GM12878 (cell line): Measurements from ENCODE around the gene ATL1. TPM values are rescaled to one million over a fixed set of nuclear protein-coding genes. Genes with fewer than 3 reads are reported as not detected.

Experiments
- ATAC-seq: fragments of 200-7000 bp; cut with Tn5 transposase; 3 replicates; pipeline ENCODE4 v1.9.1; 2020; ENCODE audit warnings: mild to moderate bottlenecking, moderate library complexity
- BruUV-seq: library from RNA; stranded (reverse); fragments of 400-500 nt; replicated peaks from 2 replicates; lab custom pipeline; 2021; lab: Mats Ljungman, UMichigan
- CTCF ChIA-PET: fragments of 300-600 bp; sonication (Branson Sonifier 250); formaldehyde crosslinking; extraction: SDS; loops from one replicate; lab custom pipeline; 2021; ENCODE audit warnings: inconsistent platforms; lab: Yijun Ruan, JAX
- POLR2A ChIA-PET: fragments of 350-600 bp; formaldehyde crosslinking; extraction: SDS; loops from one replicate; lab custom pipeline; 2021; ENCODE audit warnings: inconsistent platforms; lab: Charles Lee
- RAD21 ChIA-PET: fragments of 300-600 bp; sonication (Branson Sonifier 250); formaldehyde crosslinking; loops from one replicate; lab custom pipeline; 2023; ENCODE audit warnings: antibody characterized with exemption; ENCODE audit not compliant: unreplicated experiment; lab: Charles Lee
- SMC1A ChIA-PET: fragments of 300-600 bp; sonication (Branson Sonifier 250); formaldehyde crosslinking; loops from one replicate; lab custom pipeline; 2023; ENCODE audit not compliant: unreplicated experiment, uncharacterized antibody; lab: Charles Lee
- DNase-seq: peaks from one replicate; pipeline ENCODE4 v3.0.0-alpha.2; 2011; ENCODE audit warnings: low read depth, low spot score
- FAIRE-seq: peaks from 3 replicates; lab custom pipeline; 2011; peaks lifted over from hg19 to GRCh38; lab: Jason Lieb, UNC
- H2AFZ ChIP-seq: 2 replicates; pipeline ENCODE4 v1.6.0; 2011; ENCODE audit warnings: low read depth, low read length, control low read depth; ENCODE audit not compliant: control insufficient read depth
- H3K27ac ChIP-seq: 2 replicates; pipeline ENCODE4 v1.5.1; 2011; ENCODE audit warnings: control low read depth; ENCODE audit not compliant: control insufficient read depth, insufficient read depth
- H3K27me3 ChIP-seq, 2 experiments: replicated peaks in 1 of 2; 2 replicates each; pipeline versions ENCODE4 v1.6.0 to v1.6.1; 2011; ENCODE audit warnings: low read length in 1 of 2; ENCODE audit not compliant: control insufficient read depth in 2 of 2, insufficient read depth in 2 of 2
- H3K36me3 ChIP-seq, 2 experiments: 2 replicates each; pipeline ENCODE4 v1.5.1; 2011; ENCODE audit warnings: low read length in 1 of 2; ENCODE audit not compliant: control insufficient read depth in 2 of 2, insufficient read depth in 2 of 2
- H3K4me1 ChIP-seq: 2 replicates; pipeline ENCODE4 v1.6.1; 2011; ENCODE audit warnings: mild to moderate bottlenecking, low read length, moderate library complexity, mixed read lengths; ENCODE audit not compliant: control insufficient read depth, insufficient read depth
- H3K4me2 ChIP-seq: 2 replicates; pipeline ENCODE4 v1.6.0; 2011; ENCODE audit warnings: control low read depth; ENCODE audit not compliant: control insufficient read depth, insufficient read depth
- H3K4me3 ChIP-seq: fragments of 200-600 bp; sonication (generic); 2 replicates; pipeline ENCODE4 v1.5.1; 2016
- H3K79me2 ChIP-seq: 2 replicates; pipeline ENCODE4 v1.6.0; 2011; ENCODE audit warnings: low read length; ENCODE audit not compliant: control insufficient read depth, insufficient read depth
- H3K9ac ChIP-seq: 2 replicates; pipeline ENCODE4 v1.8.0; 2011; ENCODE audit warnings: low read length, control low read depth, mixed read lengths; ENCODE audit not compliant: control insufficient read depth, insufficient read depth
- H3K9me3 ChIP-seq: replicated peaks from 3 replicates; pipeline ENCODE4 v1.5.1; 2011; ENCODE audit warnings: mild to moderate bottlenecking, low read length; ENCODE audit not compliant: control insufficient read depth, insufficient read depth
- H4K20me1 ChIP-seq: 2 replicates; pipeline ENCODE4 v1.6.0; 2011; ENCODE audit not compliant: control insufficient read depth, insufficient read depth
- ATF7 ChIP-seq: fragments of 450-650 bp; IDR thresholded peaks from 2 replicates; pipeline ENCODE4 v1.6.1; 2016; ENCODE audit warnings: low read depth, mild to moderate bottlenecking
- BCL11A ChIP-seq: IDR thresholded peaks from 2 replicates; pipeline ENCODE4 v1.6.1; 2011; ENCODE audit warnings: low read depth, low read length
- CHD4 ChIP-seq: fragments of 200-600 bp; sonication (generic); IDR thresholded peaks from 2 replicates; pipeline ENCODE4 v1.6.1; 2016; ENCODE audit warnings: mild to moderate bottlenecking
- CREM ChIP-seq: IDR thresholded peaks from 2 replicates; pipeline ENCODE4 v1.6.1; 2014; ENCODE audit warnings: antibody characterized with exemption, low read depth
- DPF2 ChIP-seq: fragments of 450-650 bp; IDR thresholded peaks from 2 replicates; pipeline ENCODE4 v1.6.1; 2017; ENCODE audit warnings: mild to moderate bottlenecking
- EED ChIP-seq: sonication (generic); IDR thresholded peaks from 2 replicates; pipeline ENCODE4 v1.6.1; 2016; ENCODE audit warnings: antibody characterized with exemption, low read depth
- ESRRA ChIP-seq: IDR thresholded peaks from 2 replicates; pipeline ENCODE4 v1.6.1; 2012; ENCODE audit warnings: mild to moderate bottlenecking, low read length, improper control_type of control experiment
- FOXM1 ChIP-seq: IDR thresholded peaks from 2 replicates; pipeline ENCODE4 v1.6.1; 2012; ENCODE audit warnings: low read depth, mild to moderate bottlenecking, inconsistent platforms, low read length, moderate library complexity
- GATAD2B ChIP-seq: fragments of 450-650 bp; conservative IDR thresholded peaks from 2 replicates; pipeline ENCODE4 v1.6.1; 2017; ENCODE audit warnings: low read depth, mild to moderate bottlenecking, moderate library complexity
- IKZF1 ChIP-seq: fragments of 450-650 bp; conservative IDR thresholded peaks from 2 replicates; pipeline ENCODE4 v1.6.1; 2017; ENCODE audit warnings: antibody characterized with exemption, mild to moderate bottlenecking
- IKZF2 ChIP-seq, 2 experiments: fragments of 450-650 bp; IDR thresholded peaks; 2 replicates each; pipeline ENCODE4 v1.6.1; 2017; ENCODE audit warnings: mild to moderate bottlenecking in 2 of 2, moderate library complexity in 2 of 2
- LARP7 ChIP-seq: fragments of 450-650 bp; IDR thresholded peaks from 2 replicates; pipeline ENCODE4 v1.6.1; 2017; ENCODE audit warnings: mild to moderate bottlenecking
- MEF2A ChIP-seq: IDR thresholded peaks from 2 replicates; pipeline ENCODE4 v1.6.1; 2011; ENCODE audit warnings: low read depth, mild to moderate bottlenecking, low read length, moderate library complexity; ENCODE audit not compliant: insufficient read depth
- MEF2B ChIP-seq: fragments of 450-650 bp; IDR thresholded peaks from 2 replicates; pipeline ENCODE4 v1.6.1; 2018; ENCODE audit warnings: mild to moderate bottlenecking, moderate library complexity; ENCODE audit not compliant: partially characterized antibody, poor library complexity, severe bottlenecking
- NFIC ChIP-seq: IDR thresholded peaks from 2 replicates; pipeline ENCODE4 v1.6.1; 2012; ENCODE audit warnings: low read depth, mild to moderate bottlenecking, inconsistent platforms, low read length, moderate library complexity
- NFXL1 ChIP-seq: fragments of 450-650 bp; IDR thresholded peaks from 2 replicates; pipeline ENCODE4 v1.6.1; 2017; ENCODE audit warnings: antibody characterized with exemption, mild to moderate bottlenecking, borderline replicate concordance
- RUNX3 ChIP-seq: IDR thresholded peaks from 2 replicates; pipeline ENCODE4 v1.6.1; 2012; ENCODE audit warnings: low read length, inconsistent platforms
- SIX5 ChIP-seq: IDR thresholded peaks from 2 replicates; pipeline ENCODE4 v1.6.1; 2011; ENCODE audit warnings: mild to moderate bottlenecking, low read depth, low read length, moderate library complexity; ENCODE audit not compliant: severe bottlenecking
- SMAD1 ChIP-seq: fragments of 450-650 bp; IDR thresholded peaks from 2 replicates; pipeline ENCODE4 v1.6.1; 2018; ENCODE audit warnings: mild to moderate bottlenecking, low read depth; ENCODE audit not compliant: partially characterized antibody
- SMAD5 ChIP-seq: IDR thresholded peaks from 2 replicates; pipeline ENCODE4 v1.6.1; 2016; ENCODE audit warnings: antibody characterized with exemption, low read depth
- SREBF2 ChIP-seq: IDR thresholded peaks from 2 replicates; pipeline ENCODE4 v1.6.1; 2012; ENCODE audit warnings: mild to moderate bottlenecking, low read length
- STAT1 ChIP-seq: fragments of 450-650 bp; conservative IDR thresholded peaks from 2 replicates; pipeline ENCODE4 v1.6.1; 2014; ENCODE audit warnings: antibody characterized with exemption, mild to moderate bottlenecking
- WRNIP1 ChIP-seq: IDR thresholded peaks from 2 replicates; pipeline ENCODE4 v1.6.1; 2011; ENCODE audit warnings: low read depth, low read length, improper control_type of control experiment, borderline replicate concordance
- YBX1 ChIP-seq: fragments of 450-650 bp; IDR thresholded peaks from 2 replicates; pipeline ENCODE4 v1.6.1; 2016; ENCODE audit warnings: antibody characterized with exemption
- in situ Hi-C: fragments of 300-500 bp; cut with MboI; formaldehyde crosslinking; loops from 9 replicates; pipeline ENCODE4 v1.14.3; 2018; ENCODE audit warnings: mixed read lengths
- intact Hi-C: fragments of 100-400 bp; cut with micrococcal nuclease; formaldehyde crosslinking; loops from one replicate; pipeline ENCODE4 v1.14.2; 2022; ENCODE audit not compliant: unreplicated experiment
- polyA plus RNA-seq, 11 experiments: library from polyadenylated mRNA; depleted of rRNA in 4 of 11; unstranded in 6 of 11; stranded (reverse) in 5 of 11; fragments of >200 nt; fragmentation: Nextera tagmentation in 4 of 11; fragmentation: Illumina TruSeq in 1 of 11; extraction: Ambion mirVana in 4 of 11; extraction: Trizol in 1 of 11; gene quantifications; 1 replicate in 1 of 11; 2 replicates in 10 of 11; pipeline versions ENCODE4 v1.2.1 to v1.2.3, GENCODE V29; 2011 to 2016; ENCODE audit warnings: inconsistent platforms in 2 of 11, missing spikeins in 2 of 11, low read depth in 1 of 11
- total RNA-seq, 4 experiments: library from RNA; depleted of rRNA in 3 of 4; stranded (reverse); fragments of >200 nt in 3 of 4; fragmentation: Illumina TruSeq in 1 of 4; extraction: Trizol in 1 of 4; gene quantifications; 2 replicates each; pipeline versions ENCODE4 v1.2.1 to v1.2.3, GENCODE V29; 2013 to 2021
- TF ChIP-seq, protein P1 (sequence below): IDR thresholded peaks from 2 replicates; pipeline ENCODE4 v1.6.1; 2012; ENCODE audit warnings: low read depth, low read length, improper control_type of control experiment
- TF ChIP-seq, protein P2 (sequence below): IDR thresholded peaks from 2 replicates; pipeline ENCODE4 v1.6.1; 2011; ENCODE audit warnings: low read depth, low read length, improper control_type of control experiment, borderline replicate concordance
- TF ChIP-seq, protein P3 (sequence below): IDR thresholded peaks from 2 replicates; pipeline ENCODE4 v1.6.1; 2011; ENCODE audit warnings: borderline replicate concordance, low read depth, mild to moderate bottlenecking, moderate library complexity, mixed read lengths, low read length; ENCODE audit not compliant: insufficient read depth; ENCODE audit errors: extremely low read length

Gene ATL1
- total and polyA plus RNA-seq, 10 of the 15 experiments (the other 5 are each of a cell fraction or from before 2014, with no cell fraction given), result 0.11 to 1.2 (median 0.58) TPM; not detected in 1

DNA sequence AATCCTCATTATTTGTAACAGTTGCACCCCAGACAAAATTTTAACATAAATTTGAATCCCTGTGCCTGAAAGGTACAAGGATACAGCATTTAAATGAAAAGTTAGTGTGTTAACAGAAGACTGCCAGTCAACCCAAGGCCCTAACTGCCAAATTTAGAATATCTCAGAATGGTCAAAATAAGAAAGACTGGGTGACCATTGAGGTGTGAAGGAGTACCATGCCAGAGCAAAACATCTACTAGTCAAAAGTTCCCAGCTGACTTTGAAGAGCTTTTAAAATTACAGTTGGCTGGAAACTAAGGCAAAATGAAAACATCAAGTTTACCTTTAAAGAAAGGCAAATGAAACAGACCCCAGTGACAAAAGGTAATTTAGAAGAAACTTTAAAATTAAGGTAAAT, 89.7 kb downstream of the ATL1 start:
- no peak for DNase-seq
- CTCF ChIA-PET, result interaction anchor here (0.6 to 1.5 kb wide), 6 partner anchors 16 to 1064 kb away, joined by 3 to 6 read pairs (median 3); partner anchors contain the start of gene RPS29
- SMC1A ChIA-PET, result interaction anchor here (0.9 to 3.2 kb wide), 12 partner anchors 8 to 128 kb away, joined by 3 to 10 read pairs (median 4); partner anchors contain the start of gene SAV1

More for the DNA sequence above, 89.7 kb downstream of the ATL1 start:
- H2AFZ ChIP-seq, result no peak overlapping the region
- H3K4me1 ChIP-seq, result peaks cover 31% of the 10 kb centered on the region
- H3K27ac ChIP-seq, result peak overlapping the region; percentile 13
- ATAC-seq (peak; percentile 72), FAIRE-seq (no peak)
- no TSS peak for BruUV-seq
- no peaks in the 10 kb centered on the region for H3K27me3 ChIP-seq
- intact Hi-C loops (no loop called here), in situ Hi-C loops (no loop called here)
- H3K4me2 ChIP-seq, result peak overlapping the region; percentile 72
- H3K9ac ChIP-seq, result no peak overlapping the region
- peaks cover 34% of the 10 kb centered on the region for H3K79me2 ChIP-seq
- RAD21 ChIA-PET, result interaction anchor here (0.9 to 2.3 kb wide), 7 partner anchors 10 to 211 kb away, joined by 3 to 8 read pairs (median 5); no protein-coding TSS in a partner anchor
- H3K36me3 ChIP-seq, result no peaks in the 10 kb centered on the region; a peak in 2 of 4 replicates
- TF ChIP-seq, protein P1, sequence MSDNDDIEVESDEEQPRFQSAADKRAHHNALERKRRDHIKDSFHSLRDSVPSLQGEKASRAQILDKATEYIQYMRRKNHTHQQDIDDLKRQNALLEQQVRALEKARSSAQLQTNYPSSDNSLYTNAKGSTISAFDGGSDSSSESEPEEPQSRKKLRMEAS, result no peak
- TF ChIP-seq BCL11A (no peak), FOXM1 (peak; percentile 33; the same call in 1 of the 2 replicates), IKZF2 (IDR thresholded peaks at IDR 0.05) (no peak), STAT1 (no peak), EED (no peak), MEF2B (no peak), LARP7 (no peak), SMAD5 (no peak), WRNIP1 (no peak), IKZF1 (no peak), NFIC (peak; percentile 29; the same call in 1 of the 2 replicates), MEF2A (peak; percentile 68; the same call in 1 of the 2 replicates), ESRRA (no peak), DPF2 (no peak), CHD4 (no peak), SIX5 (no peak), CREM (no peak), YBX1 (no peak), RUNX3 (0 out of 2 replicates have a peak, but pooled peaks have one; percentile 24), GATAD2B (no peak), NFXL1 (no peak), ATF7 (no peak), SREBF2 (no peak), SMAD1 (no peak)
- TF ChIP-seq, protein P2, sequence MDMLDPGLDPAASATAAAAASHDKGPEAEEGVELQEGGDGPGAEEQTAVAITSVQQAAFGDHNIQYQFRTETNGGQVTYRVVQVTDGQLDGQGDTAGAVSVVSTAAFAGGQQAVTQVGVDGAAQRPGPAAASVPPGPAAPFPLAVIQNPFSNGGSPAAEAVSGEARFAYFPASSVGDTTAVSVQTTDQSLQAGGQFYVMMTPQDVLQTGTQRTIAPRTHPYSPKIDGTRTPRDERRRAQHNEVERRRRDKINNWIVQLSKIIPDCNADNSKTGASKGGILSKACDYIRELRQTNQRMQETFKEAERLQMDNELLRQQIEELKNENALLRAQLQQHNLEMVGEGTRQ, result no peak
- TF ChIP-seq, protein P3, sequence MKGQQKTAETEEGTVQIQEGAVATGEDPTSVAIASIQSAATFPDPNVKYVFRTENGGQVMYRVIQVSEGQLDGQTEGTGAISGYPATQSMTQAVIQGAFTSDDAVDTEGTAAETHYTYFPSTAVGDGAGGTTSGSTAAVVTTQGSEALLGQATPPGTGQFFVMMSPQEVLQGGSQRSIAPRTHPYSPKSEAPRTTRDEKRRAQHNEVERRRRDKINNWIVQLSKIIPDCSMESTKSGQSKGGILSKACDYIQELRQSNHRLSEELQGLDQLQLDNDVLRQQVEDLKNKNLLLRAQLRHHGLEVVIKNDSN, result no peak
- no peaks in the 10 kb centered on the region for H4K20me1 ChIP-seq
- POLR2A ChIA-PET, result interaction anchor here (1.4 kb wide), 1 partner anchor 16 kb away, joined by 4 read pairs; no protein-coding TSS in a partner anchor
- H3K9me3 ChIP-seq, result no peaks in the 10 kb centered on the region
- no peak overlapping the region for H3K4me3 ChIP-seq
